Stimulated activated CD4-positive, alpha-beta T cell treated with anti-CD3 and anti-CD28 coated beads, Interleukin-4, amount 100 ng/mL, for 24 hours (primary cell): Measurements from ENCODE around the gene SGMS1.
A peak's percentile ranks its signal among the peaks of the same experiment; 100 is the strongest.
"Not testable (repeated sequence)": the region's sequence is repeated elsewhere in the genome, so short reads cannot be mapped to it uniquely, and the experiment has no call there.

Experiments used
- DNase-seq: peaks from one replicate; pipeline ENCODE4 v3.0.0-alpha.2; 2020

The SGMS1 gene

DNA sequence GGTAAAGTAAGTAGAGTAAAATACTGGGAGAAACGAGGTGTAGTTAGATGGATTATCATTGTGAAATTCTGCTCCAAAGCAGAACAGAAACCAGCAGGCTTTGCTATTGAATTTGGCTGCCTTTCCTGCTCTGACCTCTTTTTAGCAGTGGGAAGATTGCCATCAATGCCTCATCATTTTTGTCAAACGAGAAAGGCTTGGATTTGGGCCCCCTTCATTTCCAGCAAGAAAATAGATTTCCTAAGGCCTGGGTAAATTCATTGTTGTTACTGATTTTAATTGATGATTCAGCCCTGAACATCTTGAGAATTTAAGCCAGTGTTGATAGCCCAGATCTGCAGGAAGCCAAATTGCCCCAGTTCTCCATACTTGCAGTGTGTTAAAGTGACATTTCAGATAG is 337.2 kb downstream of the SGMS1 start:
- DNase-seq, result no peak

DNA sequence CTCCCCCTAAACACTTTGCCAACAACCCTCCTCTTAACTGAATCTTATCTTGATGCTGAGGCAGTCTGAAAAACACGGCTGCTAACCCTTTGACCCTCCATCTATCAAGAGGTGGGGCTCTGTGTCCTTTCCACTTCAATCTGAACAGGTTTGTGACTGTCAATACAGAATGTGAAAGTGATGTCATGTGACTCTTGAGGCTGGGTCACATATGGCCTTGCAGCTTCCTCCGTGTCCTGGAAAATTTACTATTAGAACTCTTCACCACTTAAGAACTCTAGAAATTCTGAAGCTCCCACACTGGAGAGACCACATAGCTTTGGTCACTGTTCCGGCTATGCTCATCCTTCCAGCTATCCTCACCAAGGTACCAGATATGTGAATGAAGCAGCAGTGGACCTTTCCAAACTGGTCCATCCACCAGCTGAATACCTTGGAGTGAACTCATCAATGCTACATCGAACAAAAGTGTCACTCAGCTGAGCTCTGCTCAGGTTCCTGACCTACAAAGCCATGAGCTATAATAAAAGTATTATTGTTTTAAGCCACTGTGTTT is 341.7 kb downstream of the SGMS1 start:
- DNase-seq, result no peak

- DNase-seq, result no peak
Measured at GRCh38 chr10:50281210-50281966, 342.4 kb downstream of the SGMS1 start.

DNA sequence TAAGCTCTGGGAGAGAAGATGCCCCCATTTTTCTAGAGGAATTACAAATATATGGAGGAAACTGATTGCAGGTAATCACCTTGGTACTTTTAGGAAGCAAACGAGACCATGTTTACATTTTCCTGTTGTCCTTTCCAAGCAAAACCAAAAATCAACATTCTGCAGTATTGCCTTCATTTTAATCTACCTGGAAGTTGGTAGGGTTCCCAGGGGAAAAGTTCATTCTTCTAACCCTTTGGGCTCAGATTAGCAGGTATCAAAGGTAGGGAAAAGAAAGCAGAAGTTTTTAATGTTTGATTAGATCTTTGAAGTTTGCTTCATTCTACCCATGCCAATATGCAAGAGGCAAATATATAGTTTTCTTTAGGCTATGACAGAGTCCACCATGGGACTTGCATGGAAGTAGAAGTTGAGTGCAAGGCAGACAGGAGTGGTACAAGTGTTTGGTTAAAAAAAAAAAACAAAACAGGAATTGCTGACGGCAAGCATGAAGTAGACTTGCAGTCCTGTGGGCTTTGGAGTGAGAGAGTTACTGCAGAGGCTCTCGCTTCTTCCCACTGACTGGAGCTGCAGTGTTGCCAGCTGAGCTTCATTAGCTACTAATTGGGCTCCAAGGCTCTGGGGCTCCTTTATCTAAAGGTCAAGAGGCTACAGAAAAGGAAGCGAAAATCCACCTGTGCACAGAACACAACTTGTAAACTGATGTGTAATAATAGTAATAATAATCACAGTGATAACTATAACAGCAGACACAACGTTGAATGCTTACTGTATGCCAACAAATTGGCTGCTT is 343.5 kb downstream of the SGMS1 start:
- no peak for DNase-seq

DNA sequence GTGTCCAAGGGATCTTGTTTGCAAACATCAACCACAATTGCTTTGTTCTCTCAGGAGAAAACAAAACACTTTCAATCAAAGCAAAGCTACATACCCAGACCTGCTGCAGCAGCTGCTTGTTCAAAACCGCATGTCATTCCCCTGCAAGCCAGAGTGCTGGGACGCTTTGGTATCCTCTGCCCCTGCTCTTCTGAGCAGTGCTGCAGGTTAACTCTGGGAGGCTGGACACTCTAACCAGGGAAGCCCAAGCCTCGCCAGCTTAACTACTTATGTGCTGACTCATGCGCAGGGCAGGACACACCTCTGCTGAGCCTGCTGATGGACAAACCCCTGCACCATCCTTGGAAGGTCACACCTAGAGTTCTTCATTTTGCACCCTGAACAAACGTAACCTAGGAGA is 344.3 kb downstream of the SGMS1 start:
- no peak for DNase-seq

GRCh38 chr10:50275650-50276235 is 348.0 kb downstream of the SGMS1 start:
- peak; percentile 39 for DNase-seq

DNA sequence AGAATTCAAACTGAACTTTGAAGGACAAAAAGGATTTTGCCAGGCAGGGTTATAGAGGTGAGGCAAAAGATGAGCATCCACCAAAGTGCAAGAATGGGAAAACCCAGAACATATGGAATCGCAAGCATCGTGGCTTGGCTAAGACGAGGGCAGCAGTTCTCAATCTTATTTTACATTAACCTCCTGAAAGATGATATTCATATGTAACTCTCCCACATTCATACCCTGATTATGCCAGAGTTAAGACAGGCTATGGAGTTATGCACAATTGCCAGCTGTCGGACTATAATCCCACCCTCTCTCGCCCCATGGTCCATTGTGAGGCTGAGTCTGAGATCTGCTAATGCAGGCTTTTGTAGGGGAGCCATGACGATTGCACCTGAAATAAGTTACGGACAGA is 351.2 kb downstream of the SGMS1 start:
- DNase-seq, result no peak

GRCh38 chr10:50271564-50272250 is 352.0 kb downstream of the SGMS1 start:
- no peak for DNase-seq

- DNase-seq, result not testable (repeated sequence)
Measured at GRCh38 chr10:50267877-50268276, 355.9 kb downstream of the SGMS1 start.

- DNase-seq, result not testable (repeated sequence)
Measured at GRCh38 chr10:50262625-50263024, 361.1 kb downstream of the SGMS1 start.

GRCh38 chr10:50260791-50261281 is 362.9 kb downstream of the SGMS1 start:
- DNase-seq, result peak; percentile 17
